ENCODE results near the gene CFAP97D1.

DNA sequence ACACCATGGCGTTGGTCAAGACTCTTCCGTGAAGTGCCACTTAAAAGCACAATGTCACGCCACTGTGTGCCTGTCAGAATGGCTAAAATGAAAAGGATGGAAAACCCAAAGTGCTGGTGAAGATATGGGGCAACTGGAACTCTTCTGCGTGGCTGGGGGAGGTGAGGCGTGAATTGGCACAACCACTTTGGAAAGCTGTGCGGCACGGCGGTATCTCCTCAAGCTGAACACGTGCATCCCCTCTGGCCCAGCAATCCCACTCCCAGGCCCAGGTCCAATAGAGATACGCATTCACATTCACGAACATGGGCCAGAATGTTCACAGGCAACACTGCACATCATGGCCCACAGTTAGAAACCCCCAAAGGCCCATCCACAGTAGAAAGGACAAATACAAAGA, 10.4 kb upstream of the CFAP97D1 start:
- TF ChIP-seq, protein P1, sequence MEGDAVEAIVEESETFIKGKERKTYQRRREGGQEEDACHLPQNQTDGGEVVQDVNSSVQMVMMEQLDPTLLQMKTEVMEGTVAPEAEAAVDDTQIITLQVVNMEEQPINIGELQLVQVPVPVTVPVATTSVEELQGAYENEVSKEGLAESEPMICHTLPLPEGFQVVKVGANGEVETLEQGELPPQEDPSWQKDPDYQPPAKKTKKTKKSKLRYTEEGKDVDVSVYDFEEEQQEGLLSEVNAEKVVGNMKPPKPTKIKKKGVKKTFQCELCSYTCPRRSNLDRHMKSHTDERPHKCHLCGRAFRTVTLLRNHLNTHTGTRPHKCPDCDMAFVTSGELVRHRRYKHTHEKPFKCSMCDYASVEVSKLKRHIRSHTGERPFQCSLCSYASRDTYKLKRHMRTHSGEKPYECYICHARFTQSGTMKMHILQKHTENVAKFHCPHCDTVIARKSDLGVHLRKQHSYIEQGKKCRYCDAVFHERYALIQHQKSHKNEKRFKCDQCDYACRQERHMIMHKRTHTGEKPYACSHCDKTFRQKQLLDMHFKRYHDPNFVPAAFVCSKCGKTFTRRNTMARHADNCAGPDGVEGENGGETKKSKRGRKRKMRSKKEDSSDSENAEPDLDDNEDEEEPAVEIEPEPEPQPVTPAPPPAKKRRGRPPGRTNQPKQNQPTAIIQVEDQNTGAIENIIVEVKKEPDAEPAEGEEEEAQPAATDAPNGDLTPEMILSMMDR (IDR thresholded peaks at IDR 0.05; ENCODE audit: insufficient read depth, low read depth, low read length) = no peak
- no peak for TF ChIP-seq EZH2 (IDR thresholded peaks at IDR 0.05; ENCODE audit: insufficient read depth, low read length)

Measured in astrocyte (in vitro differentiated cells and primary cell).